ENCODE results near the gene MATR3.
"Not testable (repeated sequence)": the region's sequence is repeated elsewhere in the genome, so short reads cannot be mapped to it uniquely, and the experiment has no call there.

The MATR3 gene

GRCh38 chr5:139344177-139344576 is 50.6 kb downstream of the MATR3 start:
- no peak for DNase-seq (ENCODE audit: low read depth in 2 of 2)

GRCh38 chr5:139345442-139345841 is 51.9 kb downstream of the MATR3 start:
- not testable (repeated sequence) for DNase-seq (ENCODE audit: low read depth in 2 of 2)

GRCh38 chr5:139347863-139348262 is 54.3 kb downstream of the MATR3 start:
- DNase-seq (ENCODE audit: low read depth in 2 of 2) = not testable (repeated sequence)

- DNase-seq (ENCODE audit: low read depth in 2 of 2) = no peak
Observed at GRCh38 chr5:139354186-139354585, 60.6 kb downstream of the MATR3 start.

GRCh38 chr5:139355900-139356299 is 62.4 kb downstream of the MATR3 start:
- not testable (repeated sequence) for DNase-seq (ENCODE audit: low read depth in 2 of 2)

GRCh38 chr5:139358064-139358463 is 64.5 kb downstream of the MATR3 start:
- DNase-seq (ENCODE audit: low read depth in 2 of 2) = no peak

GRCh38 chr5:139360384-139360783 is 66.8 kb downstream of the MATR3 start:
- DNase-seq (ENCODE audit: low read depth in 2 of 2) = no peak

GRCh38 chr5:139361835-139362429 is 68.4 kb downstream of the MATR3 start:
- no peak for DNase-seq (ENCODE audit: low read depth in 2 of 2)

GRCh38 chr5:139363937-139364336 is 70.4 kb downstream of the MATR3 start:
- DNase-seq (ENCODE audit: low read depth in 2 of 2) = no peak

- no peak for DNase-seq (ENCODE audit: low read depth in 2 of 2)
Observed at GRCh38 chr5:139364466-139364865, 70.9 kb downstream of the MATR3 start.

GRCh38 chr5:139368613-139369012 is 75.1 kb downstream of the MATR3 start:
- no peak for DNase-seq (ENCODE audit: low read depth in 2 of 2)

- no peak for DNase-seq (ENCODE audit: low read depth in 2 of 2)
Observed at GRCh38 chr5:139369181-139369580, 75.6 kb downstream of the MATR3 start.

- DNase-seq (ENCODE audit: low read depth in 2 of 2) = no peak
Observed at GRCh38 chr5:139371482-139372435, 78.2 kb downstream of the MATR3 start.

- DNase-seq (ENCODE audit: low read depth in 2 of 2) = no peak
Observed at GRCh38 chr5:139374909-139375308, 81.4 kb downstream of the MATR3 start.

- DNase-seq (ENCODE audit: low read depth in 2 of 2) = no peak
Observed at GRCh38 chr5:139376364-139376763, 82.8 kb downstream of the MATR3 start.

- no peak for DNase-seq (ENCODE audit: low read depth in 2 of 2)
Observed at GRCh38 chr5:139377226-139377625, 83.7 kb downstream of the MATR3 start.

GRCh38 chr5:139378101-139378825 is 84.7 kb downstream of the MATR3 start:
- no peak for DNase-seq (ENCODE audit: low read depth in 2 of 2)

GRCh38 chr5:139378941-139379361 is 85.4 kb downstream of the MATR3 start:
- no peak for DNase-seq (ENCODE audit: low read depth in 2 of 2)

GRCh38 chr5:139379626-139380449 is 86.3 kb downstream of the MATR3 start:
- DNase-seq (ENCODE audit: low read depth in 2 of 2) = no peak
